ENCODE measurements around the gene HES5. TPM values are rescaled to one million over a fixed set of nuclear protein-coding genes. Genes with fewer than 3 reads are reported as not detected.

Gene HES5
- total and polyA plus RNA-seq, 2 of the 4 experiments (the other 2 are of a cell fraction): not detected

- no peak overlapping the region for H3K27ac ChIP-seq (ENCODE audit: insufficient read depth, low read length)
- ChIA-PET POLR2A (ENCODE audit: unreplicated experiment) (no interaction called here), CTCF (interaction anchor here (1.3 kb wide), 1 partner anchor 10 kb away, joined by 3 read pairs; the partner anchor contains the start of gene PANK4)
- 83% methylated on average over 1 of the region's 9 CpGs; no CpG with 5 or more reads in 1 of the 2 experiments for WGBS, 2 experiments (ENCODE audit: extremely low coverage in 2 of 2, insufficient read length in 1 of 2)
- TF ChIP-seq POLR2A (IDR thresholded peaks at IDR 0.05; ENCODE audit: low read depth, low read length): no peak
- no peak for TF ChIP-seq CTCF (conservative IDR thresholded peaks at IDR 0.05; ENCODE audit: low read depth, low read length)
- no peak for TF ChIP-seq USF2 (IDR thresholded peaks at IDR 0.05; ENCODE audit: low read depth, low read length)
- no peak for ATAC-seq (ENCODE audit: low read depth)
- in situ Hi-C loops (cut with MboI; ENCODE audit: low sequenced_read_pairs) (loop anchor here (25.0 kb wide), 1 partner anchor 349 kb away; the partner anchor contains the start of gene FAAP20), dilution Hi-C loops (cut with HindIII; ENCODE audit: low sequenced_read_pairs, unreplicated experiment) (no loop called here), intact Hi-C loops (cut with micrococcal nuclease) (no loop called here)
- H2AK9ac ChIP-seq (replicated peaks; ENCODE audit: low read depth, low read length, poor library complexity): peak overlapping the region; percentile 81
- H3K56ac ChIP-seq (ENCODE audit: extremely low read depth, insufficient read depth, low read length): no peak overlapping the region
- no peak overlapping the region for H3K4me3 ChIP-seq (ENCODE audit: insufficient read depth, low read depth, low read length)
- H3K27me3 ChIP-seq (ENCODE audit: control insufficient read depth, insufficient read depth, low read length): peaks cover 5% of the 10 kb centered on the region; the same call in 1 of the 2 replicates
- no peaks in the 10 kb centered on the region for H4K20me1 ChIP-seq (ENCODE audit: insufficient read depth, low read length)
- no peak overlapping the region for H3K9ac ChIP-seq (ENCODE audit: low read depth, low read length)
- no peak overlapping the region for H2BK20ac ChIP-seq (ENCODE audit: low read depth, low read length)
- H3K4me1 ChIP-seq (ENCODE audit: control insufficient read depth, insufficient read depth, low read length): peaks cover 12% of the 10 kb centered on the region
- peak overlapping the region; percentile 37 for H2AK5ac ChIP-seq (ENCODE audit: low read depth, low read length)
- no peak overlapping the region for H4K5ac ChIP-seq (ENCODE audit: low read depth, low read length)
- H3K9me1 ChIP-seq (ENCODE audit: insufficient read depth, low read length): peaks cover 9% of the 10 kb centered on the region
- no peaks in the 10 kb centered on the region for H3K9me3 ChIP-seq (ENCODE audit: control insufficient read depth, insufficient read depth, low read length)
- no peak for DNase-seq
- no peak overlapping the region for H3K4me2 ChIP-seq (ENCODE audit: low read depth, low read length)
- H4K91ac ChIP-seq (ENCODE audit: insufficient read depth, low read depth, low read length): no peak overlapping the region
- H3K4ac ChIP-seq (ENCODE audit: low read depth, low read length): peak overlapping the region; percentile 77; the same call in 1 of the 2 replicates
- no peak overlapping the region; the same call in 2 of the 3 replicates for H2BK15ac ChIP-seq (ENCODE audit: low read depth, low read length)
- H2BK120ac ChIP-seq (ENCODE audit: low read depth, low read length): peak overlapping the region; percentile 75; the same call in 1 of the 2 replicates
- H3K18ac ChIP-seq (ENCODE audit: low read depth, low read length): no peak overlapping the region
- H2AFZ ChIP-seq (replicated peaks; ENCODE audit: low read length, poor library complexity): peak overlapping the region; percentile 84
- H3K36me3 ChIP-seq (ENCODE audit: control insufficient read depth, insufficient read depth, low read length): no peaks in the 10 kb centered on the region
- no peak overlapping the region for H3K23ac ChIP-seq (ENCODE audit: low read depth, low read length)
- no peak overlapping the region for H2BK5ac ChIP-seq (ENCODE audit: low read depth, low read length, poor library complexity, severe bottlenecking)
- no TSS peak for BruUV-seq (replicated peaks)
- no peak overlapping the region for H3K14ac ChIP-seq (replicated peaks; ENCODE audit: low read depth, low read length)
- H4K8ac ChIP-seq (ENCODE audit: low read depth in 2 of 2, low read length in 2 of 2): peak overlapping the region in 1 of 2 experiments; percentile 25; a peak in 1 of 4 replicates
- no peaks in the 10 kb centered on the region for H3K79me1 ChIP-seq (ENCODE audit: low read depth in 1 of 2, low read length in 2 of 2)
Observed at GRCh38 chr1:2535981-2536380, 5.9 kb upstream of the HES5 start.
